Gastroesophageal sphincter (tissue), 2 donors: ENCODE data around the gene VPS8.

ENCODE experiments used
- POLR2A ChIP-seq, 2 donors: fragments of 450-650 bp; IDR thresholded peaks; one replicate each; pipeline ENCODE4 v1.6.1; 2017; ENCODE audit warnings: antibody characterized with exemption in 2 of 2, mild to moderate bottlenecking in 2 of 2, moderate library complexity in 1 of 2
- POLR2AphosphoS5 ChIP-seq: sonication (generic); formaldehyde crosslinking; IDR thresholded peaks from one replicate; pipeline ENCODE4 v1.6.1; 2017; ENCODE audit warnings: antibody characterized with exemption

GRCh38 chr3:184766555-184767261 lies 45.3 kb upstream of the VPS8 start:
- no peak for TF ChIP-seq POLR2AphosphoS5
- no peak for TF ChIP-seq POLR2A (IDR thresholded peaks at IDR 0.05)
